ENCODE results near the gene MEG3.

The MEG3 gene

DNA sequence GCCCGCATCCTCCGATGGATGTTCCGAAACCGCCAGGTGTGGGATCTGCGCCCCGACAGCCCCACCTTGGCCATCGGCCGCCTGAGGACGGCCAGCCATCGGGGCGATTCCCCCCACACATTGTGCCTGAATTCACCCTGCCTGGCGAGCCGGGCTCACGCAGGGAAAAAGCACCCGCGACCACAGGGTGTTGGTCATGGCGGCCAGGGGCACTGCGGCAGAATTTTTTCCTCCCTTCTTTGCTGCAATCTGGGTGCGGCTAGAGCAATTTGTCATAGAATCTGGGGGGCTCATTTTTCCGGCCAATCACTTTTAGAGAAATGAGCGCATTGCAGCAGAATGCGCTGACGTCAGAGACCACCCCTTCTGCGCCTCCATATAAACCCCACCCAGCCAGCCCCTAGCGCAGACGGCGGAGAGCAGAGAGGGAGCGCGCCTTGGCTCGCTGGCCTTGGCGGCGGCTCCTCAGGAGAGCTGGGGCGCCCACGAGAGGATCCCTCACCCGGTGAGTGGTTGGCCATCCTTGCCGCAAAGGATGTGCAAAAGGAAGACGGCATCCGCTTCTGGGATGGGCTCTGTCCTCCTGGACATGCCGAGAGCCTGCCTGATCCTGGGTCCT lies at the start of gene MEG3:
Gene MEG3 (plus strand): TSS at position 406 of the 619 bp plus-strand sequence.
- DNase-seq: no peak

DNA sequence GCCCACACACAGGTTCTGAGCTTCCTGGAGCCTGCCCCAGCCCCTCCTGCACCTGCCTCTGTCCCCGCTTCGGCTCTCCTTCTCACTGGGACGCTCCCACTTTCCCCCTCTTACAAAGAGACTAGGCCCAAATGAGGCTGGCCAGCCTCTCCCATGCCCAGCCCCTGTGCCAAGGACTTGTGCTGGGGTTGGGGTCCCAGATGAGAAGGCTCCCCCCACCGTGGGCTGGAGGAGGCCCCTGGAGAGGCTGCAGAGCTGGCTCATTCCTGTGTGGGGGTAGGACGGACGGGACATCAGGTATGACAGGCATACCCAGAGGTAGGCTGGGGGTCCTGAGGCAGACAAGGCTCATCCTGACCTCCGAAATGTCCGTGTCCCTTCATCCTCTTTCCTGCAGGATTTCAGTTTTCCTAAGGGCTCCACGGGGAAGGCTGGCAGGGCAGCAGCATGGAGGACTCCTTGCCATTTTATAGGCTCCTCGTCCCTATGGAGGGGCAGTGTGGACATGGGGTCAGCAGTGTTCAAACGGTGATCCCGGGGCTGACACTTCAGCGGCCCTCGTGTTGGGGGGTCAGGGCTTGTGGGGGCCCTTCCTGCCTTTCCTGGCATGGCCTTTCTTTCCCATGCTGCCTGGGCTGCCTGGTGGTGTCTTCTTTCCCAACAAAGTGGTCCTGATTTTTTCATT lies 49.1 kb upstream of the MEG3 start:
- no peak for DNase-seq

DNA sequence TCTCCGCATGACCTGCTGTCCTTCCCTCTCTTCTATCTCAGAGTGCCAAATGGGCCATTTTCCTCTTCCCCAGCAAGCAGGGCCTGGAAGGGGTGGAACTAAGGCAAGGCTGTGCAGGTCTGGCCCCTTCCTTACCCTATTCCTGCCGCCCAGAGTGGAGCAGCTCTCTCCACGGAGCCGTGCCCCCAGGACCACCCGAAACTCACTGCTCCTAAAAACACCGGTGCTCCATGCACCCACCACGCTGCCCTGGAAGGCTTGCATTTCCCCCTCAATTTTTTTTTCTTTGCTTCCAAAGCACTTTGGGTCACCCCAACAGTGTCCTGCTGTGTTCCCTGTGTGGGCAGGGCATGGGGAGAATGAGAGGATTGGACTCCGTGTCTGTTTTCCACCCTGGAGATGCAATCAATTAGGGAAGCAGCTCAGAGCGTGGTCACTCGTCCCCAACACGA lies 48.5 kb upstream of the MEG3 start:
- DNase-seq: no peak

DNA sequence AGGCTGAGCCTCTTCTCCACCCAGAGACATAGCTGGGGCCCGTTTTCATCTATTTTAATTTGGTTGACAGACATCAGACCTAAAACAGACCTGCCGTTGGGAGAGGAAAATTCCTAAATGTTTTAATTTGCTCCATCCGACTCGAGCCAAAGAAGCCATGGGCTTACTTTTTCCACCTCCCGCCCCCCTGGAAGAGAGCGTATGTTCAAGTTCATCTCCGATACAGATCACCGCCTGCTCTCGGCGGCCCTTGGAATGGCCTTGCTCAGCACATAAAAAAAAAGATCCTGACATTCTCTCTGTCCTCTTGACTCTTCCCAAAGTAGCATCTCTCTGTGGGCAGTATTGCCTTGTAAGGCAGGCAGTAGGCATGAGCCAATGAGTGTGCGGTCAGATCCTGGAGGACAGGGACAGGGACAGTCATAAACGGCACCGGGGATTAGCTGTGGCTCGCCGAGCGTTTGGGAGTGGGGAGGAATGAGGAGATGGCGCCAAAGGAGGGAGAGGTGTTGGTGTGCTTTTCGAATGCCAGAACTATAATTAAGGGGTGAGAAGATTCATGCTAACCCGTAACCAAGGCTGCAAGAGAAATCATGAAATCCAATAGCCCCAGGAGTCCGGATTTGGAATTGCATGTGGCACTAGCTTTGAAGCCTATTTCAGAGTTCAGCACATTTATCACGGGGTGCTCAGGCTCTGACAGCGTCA lies 47.9 kb upstream of the MEG3 start:
- peak; percentile 83 for DNase-seq

DNA sequence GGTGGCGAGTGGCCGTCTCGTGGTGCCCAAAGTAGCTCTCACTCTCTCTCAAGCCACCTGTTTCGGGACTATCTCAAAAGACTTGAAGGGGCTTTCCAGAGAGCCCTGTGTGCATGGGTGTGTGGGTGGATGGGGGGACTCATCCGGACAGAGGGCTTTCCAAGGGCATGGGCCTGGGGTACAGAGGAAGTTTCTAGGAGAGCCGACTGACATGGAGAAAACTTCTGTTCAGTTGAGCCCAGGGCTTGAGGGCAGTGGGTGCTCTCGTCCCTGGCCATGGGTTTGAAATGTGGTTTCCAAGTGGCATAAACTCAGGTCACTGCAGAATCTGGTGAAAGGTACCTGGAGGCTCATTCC lies 47.4 kb upstream of the MEG3 start:
- DNase-seq: no peak

DNA sequence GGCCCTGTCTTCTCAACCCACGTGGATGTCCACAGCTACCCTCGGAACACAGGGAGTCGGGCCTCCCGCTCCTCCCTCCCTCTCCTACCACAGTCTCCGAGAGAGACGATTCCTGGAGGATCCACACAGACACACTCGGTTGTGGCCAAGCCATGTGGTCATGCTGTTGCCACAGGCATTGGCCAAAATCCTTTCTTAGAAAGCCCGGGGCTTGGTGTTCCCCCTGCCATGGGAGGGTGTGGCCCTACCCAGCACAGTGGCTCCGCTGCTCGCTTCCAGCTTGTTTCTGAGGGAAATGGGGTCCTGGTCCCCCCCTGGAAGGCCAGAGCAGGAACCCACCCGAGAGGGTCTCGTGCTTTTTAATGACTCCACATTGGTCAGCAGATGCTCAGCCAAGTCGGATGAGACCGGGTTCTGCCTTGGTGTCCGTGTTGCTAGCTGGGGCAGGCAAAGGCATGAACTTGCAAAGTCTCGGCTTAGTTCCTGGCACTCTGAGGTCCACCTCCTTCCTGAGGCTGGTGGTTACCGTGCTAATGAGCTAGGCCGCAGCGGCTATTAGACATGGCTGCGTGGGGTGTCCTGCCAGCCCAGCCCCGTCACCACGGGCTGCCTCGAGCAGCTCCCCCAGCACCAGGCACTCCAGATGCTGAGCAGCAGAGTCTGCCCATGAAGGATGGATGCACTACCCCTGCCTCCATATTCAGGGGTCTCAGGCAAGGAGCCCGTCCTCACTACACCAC lies 46.8 kb upstream of the MEG3 start:
- DNase-seq: no peak

DNA sequence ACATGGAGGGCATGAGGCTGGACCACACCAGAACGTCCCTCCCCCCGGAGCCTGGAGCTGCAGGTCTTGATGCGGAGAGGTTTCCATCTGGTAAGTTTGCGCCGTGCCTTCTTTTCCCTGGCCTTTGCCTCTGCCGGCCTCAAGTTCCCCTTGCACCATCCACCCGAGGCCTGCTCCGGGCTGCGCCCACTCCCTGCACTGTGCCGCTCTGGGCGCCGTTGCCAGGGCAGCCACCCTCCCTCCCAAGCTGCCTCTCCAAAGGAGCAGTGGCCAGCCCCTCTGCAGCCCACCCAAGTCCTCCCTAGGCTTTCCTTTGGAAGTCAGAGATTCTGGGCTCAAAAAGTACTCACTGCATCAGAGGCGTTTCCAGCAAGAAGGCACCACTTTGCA lies 46.2 kb upstream of the MEG3 start:
- no peak for DNase-seq

DNA sequence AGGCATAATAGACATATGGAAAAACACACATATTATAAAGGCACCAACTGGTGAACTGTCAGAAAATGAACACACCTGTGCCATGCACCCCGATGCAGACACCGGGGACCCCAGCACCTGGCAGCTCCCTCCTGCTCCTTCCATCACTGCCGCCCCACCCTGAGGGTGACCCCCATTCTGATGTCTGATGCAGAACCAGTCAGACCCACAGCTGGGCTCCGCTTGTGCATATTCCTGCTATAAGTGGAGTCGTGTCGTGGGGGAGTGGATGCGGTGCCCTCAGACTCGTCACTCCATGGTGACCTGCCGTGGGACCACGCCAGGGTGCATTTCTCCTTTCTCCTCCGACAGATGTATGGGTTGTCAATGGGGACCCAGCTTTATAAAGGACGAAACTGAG lies 45.7 kb upstream of the MEG3 start:
- no peak for DNase-seq

DNA sequence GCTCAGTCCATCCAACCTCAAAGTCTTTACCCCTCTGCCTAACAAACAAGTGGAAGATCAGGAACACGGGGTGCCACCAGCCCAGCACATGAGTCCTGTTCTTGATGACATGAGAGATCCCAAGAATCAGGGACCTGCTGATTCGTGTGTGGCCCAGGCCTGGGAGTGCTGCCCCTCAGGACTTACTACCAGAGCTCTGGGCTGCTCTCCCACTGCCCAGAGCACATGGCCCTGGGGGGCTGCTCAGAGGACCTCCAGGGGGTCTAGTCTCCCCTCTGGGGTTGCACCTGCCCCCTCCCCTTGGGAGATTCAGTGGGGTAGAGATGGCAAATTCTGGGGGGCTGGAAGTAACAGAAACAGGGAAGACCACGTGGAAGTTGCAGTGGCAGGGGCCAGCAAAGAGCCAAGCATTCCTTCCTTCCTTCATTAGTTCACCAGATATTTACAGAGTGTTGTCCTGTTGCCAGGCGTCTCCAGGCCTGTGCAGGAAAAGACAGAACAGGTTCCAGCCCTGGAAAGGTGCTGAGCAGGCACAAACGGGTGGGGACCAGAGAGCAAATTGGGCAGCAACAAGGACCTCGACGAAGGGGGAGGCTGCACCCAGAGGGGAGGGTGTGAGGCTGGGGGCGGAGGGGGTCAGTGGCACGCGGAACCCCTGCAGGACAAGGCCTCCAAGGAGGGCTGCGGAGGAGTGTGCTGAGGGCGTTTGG lies 45.1 kb upstream of the MEG3 start:
- no peak for DNase-seq

DNA sequence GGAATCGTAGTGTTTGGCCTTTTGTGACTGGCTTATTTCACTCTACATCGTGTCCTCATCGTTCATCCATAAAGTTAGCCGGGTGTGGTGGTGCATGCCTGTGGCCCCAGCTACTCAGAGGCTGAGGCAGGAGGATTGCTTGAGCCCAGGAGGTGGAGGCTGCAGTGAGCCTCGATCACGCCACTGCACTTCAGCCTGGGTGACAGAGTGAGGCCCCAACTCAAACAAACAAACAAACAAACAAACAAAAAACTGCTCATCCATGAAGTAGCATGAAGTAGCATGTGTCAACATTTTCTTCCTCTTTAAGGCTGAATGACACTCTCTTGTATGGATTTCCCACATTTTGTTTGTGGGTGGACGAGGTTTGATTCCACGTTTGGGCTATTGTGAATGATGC lies 44.0 kb upstream of the MEG3 start:
- no peak for DNase-seq

DNA sequence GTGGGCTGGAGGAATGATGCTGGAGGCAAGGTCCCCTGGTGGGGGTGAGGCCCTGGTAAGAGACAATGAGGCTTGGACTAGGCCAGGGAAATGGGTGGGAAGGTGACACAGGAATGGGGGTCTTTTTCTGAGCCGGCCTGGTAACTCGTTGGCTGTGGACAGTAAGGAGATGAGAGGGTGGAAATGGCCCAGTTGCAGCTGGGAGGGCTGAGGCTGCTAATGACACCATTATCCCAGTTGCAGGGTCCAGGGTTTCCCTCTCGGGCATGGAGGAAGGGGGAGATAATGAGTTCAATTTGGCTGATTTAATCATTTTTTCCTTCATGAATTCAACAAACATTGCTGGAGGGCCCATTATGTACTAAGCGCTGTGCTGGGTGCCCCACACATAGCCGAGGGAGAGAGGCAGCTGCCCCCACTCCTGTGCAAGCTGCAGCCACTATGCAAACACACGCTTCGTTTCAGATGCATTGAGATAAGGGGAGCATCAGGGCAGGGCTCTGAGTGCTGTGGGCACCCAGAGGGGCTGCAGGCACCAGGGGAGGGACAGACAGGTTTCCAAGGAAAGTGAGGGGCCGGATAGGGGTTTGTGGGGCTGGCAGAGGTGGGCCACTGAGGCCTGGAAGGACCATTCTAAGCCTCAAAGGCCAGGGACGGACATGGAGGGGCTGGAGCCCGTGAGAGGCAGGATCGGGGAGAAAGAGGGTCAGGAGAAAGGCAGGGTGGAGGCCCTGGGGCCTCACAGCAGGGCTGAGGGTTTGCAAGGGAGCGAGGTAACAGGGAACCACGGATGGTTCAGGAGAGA lies 43.2 kb upstream of the MEG3 start:
- no peak for DNase-seq

DNA sequence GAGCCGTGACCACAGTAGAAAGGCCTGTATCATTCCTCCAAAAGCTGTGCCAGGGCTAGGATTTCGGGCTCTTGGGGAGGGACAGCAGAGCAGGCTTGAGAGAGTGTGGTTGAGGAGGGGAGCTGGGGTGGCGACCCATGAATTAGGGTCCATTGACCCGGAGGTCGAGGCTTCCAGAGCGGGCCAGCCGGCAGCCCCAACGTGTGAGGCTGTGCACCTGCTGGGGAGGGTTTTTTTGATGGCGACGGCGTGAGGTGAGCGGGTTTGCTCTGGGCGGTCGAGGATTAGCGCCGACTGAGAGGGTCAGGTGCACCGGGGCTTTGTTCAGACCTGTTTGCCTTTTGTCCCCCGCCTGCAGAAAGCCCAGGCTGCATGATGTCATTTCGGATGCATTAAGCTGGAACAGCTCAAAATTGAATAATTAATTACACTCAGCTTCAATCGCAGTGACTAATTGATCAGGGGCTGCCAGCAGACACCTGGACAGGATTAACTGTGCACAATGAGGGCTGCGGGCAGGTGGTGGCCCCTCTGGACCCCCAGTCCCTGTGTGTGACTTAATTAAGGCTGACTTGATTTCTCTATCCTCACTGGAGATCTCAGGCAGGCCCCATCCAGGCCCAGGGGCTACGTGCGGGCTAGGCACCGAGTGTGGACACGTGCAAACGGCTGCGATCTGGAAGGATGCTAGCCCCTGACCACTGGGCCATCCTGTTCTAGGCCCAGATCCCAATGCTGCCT lies 42.1 kb upstream of the MEG3 start:
- peak; percentile 98 for DNase-seq

DNA sequence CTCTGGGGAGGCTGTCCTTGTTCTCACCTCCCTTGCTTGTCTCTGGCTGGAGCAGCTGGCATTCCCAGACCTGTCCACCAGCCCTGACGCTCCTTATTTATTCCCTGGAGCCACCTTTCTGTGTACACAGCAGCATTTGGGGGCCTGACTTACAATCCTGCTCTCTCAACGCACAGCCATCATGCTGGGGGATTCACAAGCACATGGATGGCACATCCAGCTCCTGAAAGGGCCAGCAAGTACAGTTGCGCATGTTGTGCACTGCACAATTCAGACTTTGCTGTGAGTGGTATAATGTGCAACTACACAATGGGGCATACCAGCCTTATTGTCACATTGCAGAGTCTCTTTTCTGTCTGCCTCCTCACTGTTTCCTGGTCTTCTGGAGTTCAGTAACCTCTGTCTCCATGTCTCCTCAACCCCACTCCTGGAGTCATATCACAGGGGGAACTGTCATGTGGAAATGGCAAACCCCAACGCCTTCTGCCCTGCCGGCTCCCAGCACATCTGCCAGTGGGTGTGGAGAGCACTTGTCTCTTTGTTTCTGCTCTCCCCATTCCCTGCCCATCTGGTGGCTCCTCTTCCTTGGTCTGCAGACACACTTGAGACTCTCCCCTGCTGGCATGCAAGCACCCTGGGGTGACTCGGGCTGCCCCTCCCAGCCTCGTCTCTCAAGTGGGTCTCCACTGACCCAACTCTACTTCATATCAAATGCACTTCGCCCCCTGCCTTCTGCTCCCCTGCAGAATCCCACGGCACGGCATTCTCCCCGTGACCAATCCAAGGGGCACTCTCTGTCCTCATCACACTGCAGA lies 41.2 kb upstream of the MEG3 start:
- DNase-seq: peak; percentile 100

DNA sequence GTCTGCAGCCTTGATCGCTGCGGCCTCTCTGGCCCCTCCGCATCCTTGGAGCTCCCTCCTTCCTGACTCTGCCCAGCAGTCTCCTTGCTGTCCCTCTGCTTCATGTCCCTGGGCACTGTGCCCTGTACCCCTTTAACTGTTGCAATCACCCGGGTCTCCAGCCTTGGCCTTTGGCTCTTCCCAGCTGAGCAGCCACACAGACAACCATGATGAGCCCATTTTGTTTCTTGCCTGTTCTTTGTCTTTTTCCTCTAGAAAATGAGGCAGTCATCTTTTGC lies 40.6 kb upstream of the MEG3 start:
- no peak for DNase-seq

DNA sequence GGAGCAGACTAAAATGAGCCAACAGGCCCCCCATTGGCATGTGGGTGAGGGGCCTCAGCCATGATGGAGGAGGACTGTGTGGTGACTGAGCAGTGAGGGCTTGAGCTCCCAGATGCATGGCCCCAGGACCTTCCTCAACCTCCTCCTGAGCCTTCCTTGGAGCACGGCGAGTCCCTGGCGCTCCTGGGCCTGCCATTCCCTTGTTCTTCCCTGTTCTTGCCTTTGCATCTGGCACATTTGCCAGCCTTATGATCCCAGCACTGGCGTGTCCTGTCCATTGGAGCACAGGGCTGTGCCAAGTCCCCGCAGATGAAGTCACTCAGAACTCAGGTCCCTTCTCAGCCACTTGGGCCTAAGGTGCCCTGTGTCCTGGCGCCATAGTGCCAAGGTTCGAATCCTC lies 40.3 kb upstream of the MEG3 start:
- DNase-seq: no peak

DNA sequence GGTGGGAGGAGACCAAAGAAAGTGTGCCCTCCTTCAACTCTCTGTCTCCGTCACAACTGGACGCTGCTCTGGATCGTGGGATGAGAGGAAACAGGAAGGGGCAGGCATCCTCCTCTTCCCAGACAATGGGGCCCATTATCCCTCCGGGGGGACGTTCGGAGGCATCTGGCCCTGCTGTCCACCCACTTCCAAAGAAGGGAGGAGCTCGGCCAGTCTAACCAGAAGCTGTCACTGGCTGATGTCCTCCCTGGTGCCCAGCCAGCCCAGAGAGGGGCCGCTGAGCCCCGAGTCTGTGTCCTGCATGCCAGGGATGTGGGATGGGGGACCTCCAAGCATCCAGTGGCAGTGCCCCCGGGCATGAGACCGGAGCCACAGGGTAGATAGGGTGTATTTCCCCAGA lies 39.8 kb upstream of the MEG3 start:
- DNase-seq: peak; percentile 3

DNA sequence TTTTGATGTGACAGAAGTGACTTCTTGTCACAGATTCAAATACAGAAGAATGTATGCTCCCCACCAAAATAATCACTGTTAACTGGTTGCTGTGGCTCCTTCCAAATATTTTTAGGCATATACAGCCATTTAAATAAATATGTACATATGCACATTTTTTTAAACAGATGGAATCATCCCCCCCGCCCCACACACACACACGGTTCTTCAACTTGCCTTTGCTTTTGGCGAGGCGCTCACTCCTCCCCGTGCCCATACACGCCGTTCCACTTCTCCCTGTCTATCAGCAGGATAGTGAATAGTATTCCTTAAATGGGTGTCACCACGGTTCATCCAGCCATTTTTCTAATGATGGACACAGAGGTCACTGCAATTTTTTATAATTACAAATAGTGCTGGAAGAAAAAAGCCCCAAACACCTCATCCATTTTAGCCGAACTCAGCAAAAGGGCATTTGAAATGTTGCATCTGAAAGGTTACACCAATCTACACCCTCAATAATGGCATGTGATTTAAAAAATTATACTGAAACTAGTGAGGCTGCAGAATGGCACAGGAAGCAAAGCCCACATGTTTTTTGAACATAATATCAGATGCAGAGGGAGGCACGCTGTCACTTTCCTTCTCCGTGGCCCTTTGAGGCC lies 39.2 kb upstream of the MEG3 start:
- peak; percentile 21 for DNase-seq

DNA sequence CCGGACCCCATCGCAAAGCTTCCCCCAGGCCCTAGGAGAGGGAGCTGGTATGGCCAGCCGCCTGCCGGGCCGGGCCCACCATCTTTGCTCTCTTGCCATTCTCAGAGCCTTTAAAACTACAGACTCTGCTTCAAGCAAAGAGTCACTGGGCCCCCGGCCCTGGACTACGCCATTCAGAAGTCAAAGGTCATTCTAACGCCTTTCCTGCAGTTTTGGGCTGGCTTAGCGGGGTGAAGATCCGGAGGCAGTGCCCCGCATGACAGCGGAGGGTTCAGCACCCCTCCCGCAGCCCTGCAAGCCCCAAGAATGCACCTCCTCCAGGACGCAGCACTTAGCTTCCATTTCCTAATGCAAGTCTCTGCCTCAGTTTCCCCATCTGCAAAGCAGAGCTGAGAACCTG lies 38.3 kb upstream of the MEG3 start:
- DNase-seq: no peak

DNA sequence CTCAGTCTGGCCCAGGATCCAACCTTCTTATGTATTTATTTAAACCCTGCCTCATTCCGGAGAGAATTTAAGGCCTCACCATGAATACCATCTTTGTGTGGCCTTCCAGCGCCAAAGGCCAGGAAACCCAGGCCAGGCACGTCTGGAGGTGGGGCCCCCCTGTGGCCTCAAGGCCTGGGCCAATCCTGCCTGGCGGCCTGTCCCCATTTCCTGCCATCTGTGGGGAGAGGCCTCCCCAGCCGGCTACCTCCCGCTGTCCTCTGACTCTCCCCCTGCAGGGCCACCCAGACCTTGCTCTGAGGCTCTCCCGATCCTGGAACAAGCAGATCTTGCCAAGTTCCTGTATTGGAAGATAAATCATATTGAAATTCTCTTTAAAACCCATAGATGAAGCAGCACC lies 37.4 kb upstream of the MEG3 start:
- no peak for DNase-seq

DNA sequence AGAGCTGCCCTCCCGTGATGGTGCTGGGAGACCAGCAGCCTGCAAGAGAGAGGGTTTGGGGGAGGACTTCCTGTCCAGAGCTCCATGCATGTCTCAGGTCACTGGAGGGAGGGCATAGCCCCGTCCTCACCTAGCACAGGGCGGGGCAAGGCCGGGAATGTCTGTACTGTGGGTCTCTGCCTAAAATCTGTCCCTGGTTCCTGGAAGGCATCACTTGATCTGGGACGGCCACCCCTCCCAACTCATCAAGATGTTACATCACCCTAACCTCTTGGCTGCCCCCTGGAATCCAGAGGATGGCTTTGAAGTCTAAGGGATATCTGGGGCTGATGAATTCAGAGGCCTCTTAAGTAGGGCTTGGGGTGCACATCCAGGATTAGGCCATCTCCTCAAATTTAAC lies 37.0 kb upstream of the MEG3 start:
- no peak for DNase-seq
